ENCODE data around the gene NAPB. TPM values are rescaled to one million over a fixed set of nuclear protein-coding genes. Genes with fewer than 3 reads are reported as not detected.

The NAPB gene
- polyA plus RNA-seq, 4 donors, result 16.3 to 29.0 (median 18.8) TPM

GRCh38 chr20:23407781-23408464 is 13.4 kb downstream of the NAPB start:
- DNase-seq (ENCODE audit: low read depth in 4 of 4, low spot score in 2 of 4), result no peak

GRCh38 chr20:23406880-23407279 is 14.4 kb downstream of the NAPB start:
- DNase-seq (ENCODE audit: low read depth in 4 of 4, low spot score in 2 of 4), result no peak

- DNase-seq (ENCODE audit: low read depth in 4 of 4, low spot score in 2 of 4), result no peak
Observed at GRCh38 chr20:23404196-23404595, 17.1 kb downstream of the NAPB start.

- DNase-seq (ENCODE audit: low read depth in 4 of 4, low spot score in 2 of 4), result no peak
Observed at GRCh38 chr20:23403751-23404150, 17.5 kb downstream of the NAPB start.

GRCh38 chr20:23401051-23401450 is 20.2 kb downstream of the NAPB start:
- no peak for DNase-seq (ENCODE audit: low read depth in 4 of 4, low spot score in 2 of 4)

GRCh38 chr20:23399568-23400241 is 21.6 kb downstream of the NAPB start:
- no peak for DNase-seq (ENCODE audit: low read depth in 4 of 4, low spot score in 2 of 4)

- DNase-seq (ENCODE audit: low read depth in 4 of 4, low spot score in 2 of 4), result no peak
Observed at GRCh38 chr20:23397961-23398360, 23.3 kb downstream of the NAPB start.

- DNase-seq (ENCODE audit: low read depth in 4 of 4, low spot score in 2 of 4), result no peak
Observed at GRCh38 chr20:23396950-23397627, 24.2 kb downstream of the NAPB start.

- no peak for DNase-seq (ENCODE audit: low read depth in 4 of 4, low spot score in 2 of 4)
Observed at GRCh38 chr20:23393996-23394775, 27.1 kb downstream of the NAPB start.

- no peak for DNase-seq (ENCODE audit: low read depth in 4 of 4, low spot score in 2 of 4)
Observed at GRCh38 chr20:23391707-23392310, 29.5 kb downstream of the NAPB start.

GRCh38 chr20:23390091-23390774 is 31.1 kb downstream of the NAPB start:
- no peak for DNase-seq (ENCODE audit: low read depth in 4 of 4, low spot score in 2 of 4)

- DNase-seq (ENCODE audit: low read depth in 4 of 4, low spot score in 2 of 4), result no peak
Observed at GRCh38 chr20:23387118-23387443, 34.2 kb downstream of the NAPB start.

- no peak for DNase-seq (ENCODE audit: low read depth in 4 of 4, low spot score in 2 of 4)
Observed at GRCh38 chr20:23386304-23387117, 34.8 kb downstream of the NAPB start.

- no peak for DNase-seq (ENCODE audit: low read depth in 4 of 4, low spot score in 2 of 4)
Observed at GRCh38 chr20:23381876-23382275, 39.4 kb downstream of the NAPB start.

- DNase-seq (ENCODE audit: low read depth in 4 of 4, low spot score in 2 of 4), result no peak
Observed at GRCh38 chr20:23379772-23380171, 41.5 kb downstream of the NAPB start.

GRCh38 chr20:23375827-23376226 is 45.5 kb downstream of the NAPB start:
- no peak for DNase-seq (ENCODE audit: low read depth in 4 of 4, low spot score in 2 of 4)

- DNase-seq (ENCODE audit: low read depth in 4 of 4, low spot score in 2 of 4), result no peak
Observed at GRCh38 chr20:23374441-23374840, 46.8 kb downstream of the NAPB start.

- DNase-seq (ENCODE audit: low read depth in 4 of 4, low spot score in 2 of 4), result no peak
Observed at GRCh38 chr20:23371496-23371895, 49.8 kb downstream of the NAPB start.

- DNase-seq (ENCODE audit: low read depth in 4 of 4, low spot score in 2 of 4), result no peak
Observed at GRCh38 chr20:23370873-23371272, 50.4 kb downstream of the NAPB start.
